Esophagus squamous epithelium (tissue), 5 donors: Measurements from ENCODE around the gene RFNG. TPM values are rescaled to one million over a fixed set of nuclear protein-coding genes. Genes with fewer than 3 reads are reported as not detected.

ENCODE experiments used
- DNase-seq: peaks from one replicate; lab custom pipeline; 2025; lab: John Stamatoyannopoulos, UW
- H3K27ac ChIP-seq, 4 donors: fragments of 200-600 bp; sonication (generic); one replicate each; pipeline ENCODE4 v1.5.1; 2016 to 2019; ENCODE audit warnings: mild to moderate bottlenecking in 1 of 4
- H3K27me3 ChIP-seq, 4 donors: fragments of 200-600 bp; sonication (generic); 1 replicate in 3 of 4; 2 replicates in 1 of 4; pipeline versions ENCODE4 v1.5.1 to v1.6.0; 2017 to 2021; ENCODE audit warnings: antibody characterized with exemption in 1 of 4
- H3K36me3 ChIP-seq, 3 donors: fragments of 200-600 bp; sonication (generic); one replicate each; pipeline ENCODE4 v1.5.1; 2016 to 2019
- H3K4me1 ChIP-seq, 3 donors: fragments of 200-600 bp; sonication (generic); one replicate each; pipeline ENCODE4 v1.5.1; 2017 to 2019
- H3K4me3 ChIP-seq, 4 donors: fragments of 200-600 bp; sonication (generic); 1 replicate in 3 of 4; 2 replicates in 1 of 4; pipeline ENCODE4 v1.5.1; 2016 to 2019; ENCODE audit warnings: mild to moderate bottlenecking in 2 of 4, moderate library complexity in 1 of 4
- H3K9me3 ChIP-seq, 3 donors: fragments of 200-600 bp; sonication (generic); one replicate each; pipeline ENCODE4 v1.5.1; 2016 to 2019
- POLR2A ChIP-seq, 4 donors: fragments of 450-650 bp; IDR thresholded peaks; one replicate each; pipeline ENCODE4 v1.6.1; 2017; ENCODE audit warnings: antibody characterized with exemption in 4 of 4, mild to moderate bottlenecking in 4 of 4, moderate library complexity in 3 of 4
- WGBS, 2 donors: methylation state at CpG; one replicate each; pipeline ENCODE4 v1.1.5; 2018; 5-methylcytosine and 5-hydroxymethylcytosine counted together
- intact Hi-C: fragments of 100-400 bp; cut with DNase I; formaldehyde crosslinking; loops from one replicate; pipeline ENCODE4 v1.15.0; 2022
- total RNA-seq, 4 donors: library from RNA; depleted of rRNA; stranded (reverse); fragments of >200 nt; gene quantifications; one replicate each; pipeline ENCODE4 v1.1.0, GENCODE V29; 2016
- TF ChIP-seq, protein P1 (sequence below), 6 experiments: fragments of 450-650 bp in 4 of 6; fragments of 200-600 bp in 2 of 6; sonication (generic) in 2 of 6; IDR thresholded peaks; one replicate each; pipeline ENCODE4 v1.5.1; 2016 to 2019; ENCODE audit warnings: antibody characterized with exemption in 6 of 6, mild to moderate bottlenecking in 4 of 6, moderate library complexity in 4 of 6
- donor health status: DM: yes; HTN: yes; CAD: no.

RFNG gene
- total RNA-seq, 4 donors from 2014 or later = 24.9 to 38.1 (median 31.2) TPM

- Histone ChIP-seq H3K9me3 (no peaks in the 10 kb centered on the region), H3K27me3 (no peaks in the 10 kb centered on the region), H3K36me3 (peaks cover 0 to 42% (median 4%) of the 10 kb centered on the region in 3 donors), H3K4me1 (peaks cover 6 to 48% (median 9%) of the 10 kb centered on the region in 3 donors), H3K27ac (no peak overlapping the region), H3K4me3 (no peak overlapping the region)
- intact Hi-C loops = no loop called here
- no peak for DNase-seq
- TF ChIP-seq POLR2A (IDR thresholded peaks at IDR 0.05) = no peak
- TF ChIP-seq, protein P1, sequence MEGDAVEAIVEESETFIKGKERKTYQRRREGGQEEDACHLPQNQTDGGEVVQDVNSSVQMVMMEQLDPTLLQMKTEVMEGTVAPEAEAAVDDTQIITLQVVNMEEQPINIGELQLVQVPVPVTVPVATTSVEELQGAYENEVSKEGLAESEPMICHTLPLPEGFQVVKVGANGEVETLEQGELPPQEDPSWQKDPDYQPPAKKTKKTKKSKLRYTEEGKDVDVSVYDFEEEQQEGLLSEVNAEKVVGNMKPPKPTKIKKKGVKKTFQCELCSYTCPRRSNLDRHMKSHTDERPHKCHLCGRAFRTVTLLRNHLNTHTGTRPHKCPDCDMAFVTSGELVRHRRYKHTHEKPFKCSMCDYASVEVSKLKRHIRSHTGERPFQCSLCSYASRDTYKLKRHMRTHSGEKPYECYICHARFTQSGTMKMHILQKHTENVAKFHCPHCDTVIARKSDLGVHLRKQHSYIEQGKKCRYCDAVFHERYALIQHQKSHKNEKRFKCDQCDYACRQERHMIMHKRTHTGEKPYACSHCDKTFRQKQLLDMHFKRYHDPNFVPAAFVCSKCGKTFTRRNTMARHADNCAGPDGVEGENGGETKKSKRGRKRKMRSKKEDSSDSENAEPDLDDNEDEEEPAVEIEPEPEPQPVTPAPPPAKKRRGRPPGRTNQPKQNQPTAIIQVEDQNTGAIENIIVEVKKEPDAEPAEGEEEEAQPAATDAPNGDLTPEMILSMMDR (IDR thresholded peaks at IDR 0.05) = no peak
- WGBS, 2 donors = 74 to 79% methylated on average over 8 to 16 of the region's 24 CpGs
Measured at GRCh38 chr17:82015311-82015971, 36.2 kb downstream of the RFNG start.

DNA sequence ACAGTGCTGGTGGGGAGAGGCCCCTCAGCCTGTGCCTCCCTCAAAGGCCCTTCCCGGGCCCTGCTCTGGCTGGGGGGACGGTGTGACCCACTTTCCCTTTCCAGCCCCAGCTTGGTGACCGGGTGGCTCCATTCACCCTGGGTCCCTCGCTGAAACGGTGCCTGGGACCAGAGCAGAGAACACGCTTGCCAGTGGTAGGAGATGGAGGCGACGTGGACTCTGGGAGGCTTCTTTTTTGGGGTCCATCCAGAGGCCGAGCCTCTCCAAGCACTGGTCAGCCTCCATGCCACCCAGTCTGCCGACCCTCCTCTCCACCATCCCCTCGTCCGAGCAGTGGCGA, 36.7 kb downstream of the RFNG start:
- H3K27ac ChIP-seq = no peak overlapping the region
- WGBS, 2 donors = 88 to 94% methylated on average over 3 to 4 of the region's 13 CpGs
- DNase-seq = no peak
- H3K4me3 ChIP-seq = no peak overlapping the region
- peaks cover 0 to 44% (median 4%) of the 10 kb centered on the region in 3 donors for H3K36me3 ChIP-seq
- TF ChIP-seq, protein P1 (IDR thresholded peaks at IDR 0.05) = no peak
- TF ChIP-seq POLR2A (IDR thresholded peaks at IDR 0.05) = no peak
- peaks cover 6 to 43% (median 9%) of the 10 kb centered on the region in 3 donors for H3K4me1 ChIP-seq
- intact Hi-C loops = no loop called here
- no peaks in the 10 kb centered on the region for H3K9me3 ChIP-seq
- no peaks in the 10 kb centered on the region for H3K27me3 ChIP-seq

DNA sequence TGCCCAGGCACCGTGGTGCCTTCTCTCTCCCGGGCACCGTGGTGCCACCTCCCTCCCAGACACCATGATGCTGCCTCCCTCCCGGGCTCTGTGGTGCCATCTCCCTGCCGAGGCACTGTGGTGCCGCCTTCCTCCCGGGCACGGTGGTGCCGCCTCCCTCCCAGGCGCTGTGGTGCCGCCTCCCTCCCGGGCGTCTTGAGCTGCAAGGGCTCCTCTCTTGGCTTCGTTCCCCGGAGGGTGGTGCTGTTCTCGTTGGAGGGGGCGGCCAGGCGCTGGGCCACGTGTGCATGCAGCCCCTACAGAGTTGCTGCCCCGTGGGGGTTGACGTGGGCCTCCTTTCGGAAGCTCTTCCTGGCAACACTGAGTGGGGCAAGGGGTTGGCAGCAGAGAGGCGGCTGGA, 37.2 kb downstream of the RFNG start:
- no peak for DNase-seq
- intact Hi-C loops = no loop called here

GRCh38 chr17:82013772-82014321, 37.8 kb downstream of the RFNG start:
- Histone ChIP-seq H3K9me3 (no peaks in the 10 kb centered on the region), H3K27me3 (no peaks in the 10 kb centered on the region), H3K4me1 (peaks cover 6 to 35% (median 9%) of the 10 kb centered on the region in 3 donors), H3K36me3 (peaks cover 0 to 50% (median 4%) of the 10 kb centered on the region in 3 donors), H3K4me3 (no peak overlapping the region), H3K27ac (peak overlapping the region in 2 of 4 donors; percentile 34 to 61)
- DNase-seq = no peak
- intact Hi-C loops = no loop called here
- TF ChIP-seq, protein P1 (IDR thresholded peaks at IDR 0.05) = no peak
- no peak for TF ChIP-seq POLR2A (IDR thresholded peaks at IDR 0.05)
- WGBS, 2 donors = 88 to 90% methylated on average over 12 of the region's 16 CpGs

More for the DNA sequence above, 37.2 kb downstream of the RFNG start:
- Histone ChIP-seq H3K36me3 (peaks cover 0 to 49% (median 4%) of the 10 kb centered on the region in 3 donors), H3K27ac (no peak overlapping the region), H3K9me3 (no peaks in the 10 kb centered on the region), H3K27me3 (no peaks in the 10 kb centered on the region), H3K4me3 (no peak overlapping the region), H3K4me1 (peaks cover 6 to 38% (median 9%) of the 10 kb centered on the region in 3 donors)
- TF ChIP-seq, protein P1 (IDR thresholded peaks at IDR 0.05) = peak in 2 of 6 experiments; percentile 25 to 48
- TF ChIP-seq POLR2A (IDR thresholded peaks at IDR 0.05) = no peak
- 89% methylated on average over 5 of the region's 23 CpGs; no CpG with 5 or more reads in 1 of the 2 donors for WGBS, 2 donors

GRCh38 chr17:82013341-82013740, 38.3 kb downstream of the RFNG start:
- no peak for TF ChIP-seq POLR2A (IDR thresholded peaks at IDR 0.05)
- TF ChIP-seq, protein P1 (IDR thresholded peaks at IDR 0.05) = no peak
- Histone ChIP-seq H3K27me3 (no peaks in the 10 kb centered on the region), H3K9me3 (no peaks in the 10 kb centered on the region), H3K4me3 (no peak overlapping the region), H3K36me3 (peaks cover 0 to 46% (median 4%) of the 10 kb centered on the region in 3 donors), H3K4me1 (peaks cover 6 to 35% (median 9%) of the 10 kb centered on the region in 3 donors), H3K27ac (peak overlapping the region in 3 of 4 donors; percentile 34 to 61 (median 34))
- 80% methylated on average over 2 of the region's 22 CpGs; no CpG with 5 or more reads in 1 of the 2 donors for WGBS, 2 donors
- DNase-seq = no peak
- intact Hi-C loops = no loop called here
